BJ (cell line): ENCODE results near the gene EXOC3. TPM values are rescaled to one million over a fixed set of nuclear protein-coding genes. Genes with fewer than 3 reads are reported as not detected.

Source experiments
- CTCF ChIA-PET: fragments of 350-600 bp; formaldehyde crosslinking; extraction: SDS; loops from one replicate; lab custom pipeline; 2021; ENCODE audit warnings: antibody characterized with exemption, inconsistent platforms; lab: Yijun Ruan, JAX
- POLR2A ChIA-PET: fragments of 300-600 bp; sonication (Branson Sonifier 250); formaldehyde crosslinking; extraction: SDS; loops from one replicate; lab custom pipeline; 2021; ENCODE audit warnings: antibody characterized with exemption; lab: Charles Lee
- DNase-seq: peaks from one replicate; pipeline ENCODE4 v3.0.0-alpha.2; 2011; ENCODE audit warnings: low read depth
- H3K27me3 ChIP-seq: 2 replicates; pipeline ENCODE4 v1.6.0; 2011; ENCODE audit warnings: low read length; ENCODE audit not compliant: control insufficient read depth, insufficient read depth
- H3K36me3 ChIP-seq: 2 replicates; pipeline ENCODE4 v1.5.1; 2011; ENCODE audit warnings: low read length; ENCODE audit not compliant: control insufficient read depth, insufficient read depth
- H3K4me3 ChIP-seq: 2 replicates; pipeline ENCODE4 v1.5.1; 2011; ENCODE audit warnings: low read depth, mild to moderate bottlenecking, control low read depth, low read length
- polyA plus RNA-seq: library from polyadenylated mRNA; depleted of rRNA; stranded (reverse); fragments of >200 nt; gene quantifications from 2 replicates; pipeline ENCODE4 v1.2.3, GENCODE V29; 2011
- TF ChIP-seq, protein P1 (sequence below): IDR thresholded peaks from 2 replicates; pipeline ENCODE4 v1.5.1; 2011; ENCODE audit warnings: low read depth, mild to moderate bottlenecking, control low read depth, inconsistent platforms, low read length, moderate library complexity; ENCODE audit not compliant: insufficient read depth

EXOC3 gene
- polyA plus RNA-seq, 1 experiment = 32.1 TPM

DNA sequence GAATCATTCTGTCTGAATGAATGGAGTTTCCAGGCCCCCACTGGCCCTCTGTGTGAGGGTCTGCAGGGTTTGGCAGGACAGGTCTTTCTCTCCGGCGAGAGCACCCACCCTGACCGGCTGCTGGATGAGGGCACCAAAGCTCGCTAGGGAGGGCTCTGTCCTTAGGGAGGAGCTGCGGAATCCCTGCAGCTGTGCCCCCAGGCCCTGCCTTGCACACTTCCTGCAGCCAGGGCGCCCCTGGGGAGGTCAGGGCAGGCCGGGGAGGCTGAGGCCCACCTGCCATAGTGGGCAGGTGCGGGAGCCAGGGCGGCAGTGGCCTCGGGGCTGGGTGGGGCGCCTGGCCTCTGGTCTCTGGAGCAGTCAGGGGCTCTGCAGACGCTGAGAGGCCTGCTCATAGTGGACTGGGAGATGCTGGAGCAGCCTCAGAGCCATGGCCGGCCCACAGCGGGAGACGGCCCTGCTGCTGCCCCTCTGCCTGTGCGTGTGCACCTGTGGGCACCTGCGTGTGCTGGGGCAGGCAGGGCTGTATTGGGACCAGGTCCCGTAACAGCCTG, 36.1 kb downstream of the EXOC3 start:
- ChIA-PET CTCF (no interaction called here), POLR2A (no interaction called here)
- no peaks in the 10 kb centered on the region for H3K36me3 ChIP-seq
- no peak overlapping the region for H3K4me3 ChIP-seq
- no peak for DNase-seq
- TF ChIP-seq, protein P1, sequence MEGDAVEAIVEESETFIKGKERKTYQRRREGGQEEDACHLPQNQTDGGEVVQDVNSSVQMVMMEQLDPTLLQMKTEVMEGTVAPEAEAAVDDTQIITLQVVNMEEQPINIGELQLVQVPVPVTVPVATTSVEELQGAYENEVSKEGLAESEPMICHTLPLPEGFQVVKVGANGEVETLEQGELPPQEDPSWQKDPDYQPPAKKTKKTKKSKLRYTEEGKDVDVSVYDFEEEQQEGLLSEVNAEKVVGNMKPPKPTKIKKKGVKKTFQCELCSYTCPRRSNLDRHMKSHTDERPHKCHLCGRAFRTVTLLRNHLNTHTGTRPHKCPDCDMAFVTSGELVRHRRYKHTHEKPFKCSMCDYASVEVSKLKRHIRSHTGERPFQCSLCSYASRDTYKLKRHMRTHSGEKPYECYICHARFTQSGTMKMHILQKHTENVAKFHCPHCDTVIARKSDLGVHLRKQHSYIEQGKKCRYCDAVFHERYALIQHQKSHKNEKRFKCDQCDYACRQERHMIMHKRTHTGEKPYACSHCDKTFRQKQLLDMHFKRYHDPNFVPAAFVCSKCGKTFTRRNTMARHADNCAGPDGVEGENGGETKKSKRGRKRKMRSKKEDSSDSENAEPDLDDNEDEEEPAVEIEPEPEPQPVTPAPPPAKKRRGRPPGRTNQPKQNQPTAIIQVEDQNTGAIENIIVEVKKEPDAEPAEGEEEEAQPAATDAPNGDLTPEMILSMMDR = no peak
- H3K27me3 ChIP-seq = no peaks in the 10 kb centered on the region

- Histone ChIP-seq H3K4me3 (no peak overlapping the region), H3K27me3 (no peaks in the 10 kb centered on the region)
- POLR2A ChIA-PET = no interaction called here
Observed at GRCh38 chr5:479566-480319, 36.8 kb downstream of the EXOC3 start.

GRCh38 chr5:481347-481746, 38.4 kb downstream of the EXOC3 start:
- no peak for DNase-seq
- CTCF ChIA-PET = no interaction called here
- no peaks in the 10 kb centered on the region for H3K27me3 ChIP-seq

More at GRCh38 chr5:479566-480319, 36.8 kb downstream of the EXOC3 start:
- CTCF ChIA-PET = no interaction called here
- DNase-seq = no peak
- TF ChIP-seq, protein P1 = no peak
- no peaks in the 10 kb centered on the region for H3K36me3 ChIP-seq

DNA sequence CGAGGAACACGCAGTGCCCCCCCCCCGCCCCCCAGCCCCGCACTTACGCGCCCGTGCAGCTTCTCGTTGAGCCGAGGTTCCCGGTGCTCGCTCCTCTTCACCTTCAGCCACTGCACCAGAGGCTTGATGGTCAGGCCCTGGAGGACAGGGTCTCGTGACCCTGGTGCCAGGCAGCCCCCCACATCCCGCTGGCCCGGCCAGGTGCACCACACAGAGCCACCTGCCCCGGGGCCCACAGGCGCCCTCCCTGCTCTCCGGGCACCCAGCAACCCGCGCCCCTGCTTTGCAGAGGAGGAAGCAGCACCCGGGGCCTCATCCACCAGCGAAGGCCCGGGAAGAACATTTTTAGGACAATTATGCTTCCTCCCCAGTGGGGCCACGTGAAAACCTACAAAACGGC, 39.0 kb downstream of the EXOC3 start:
- ChIA-PET CTCF (no interaction called here), POLR2A (no interaction called here)
- TF ChIP-seq, protein P1 = no peak

More at GRCh38 chr5:481347-481746, 38.4 kb downstream of the EXOC3 start:
- H3K4me3 ChIP-seq = no peak overlapping the region
- POLR2A ChIA-PET = no interaction called here
- TF ChIP-seq, protein P1 = no peak
- no peaks in the 10 kb centered on the region for H3K36me3 ChIP-seq

DNA sequence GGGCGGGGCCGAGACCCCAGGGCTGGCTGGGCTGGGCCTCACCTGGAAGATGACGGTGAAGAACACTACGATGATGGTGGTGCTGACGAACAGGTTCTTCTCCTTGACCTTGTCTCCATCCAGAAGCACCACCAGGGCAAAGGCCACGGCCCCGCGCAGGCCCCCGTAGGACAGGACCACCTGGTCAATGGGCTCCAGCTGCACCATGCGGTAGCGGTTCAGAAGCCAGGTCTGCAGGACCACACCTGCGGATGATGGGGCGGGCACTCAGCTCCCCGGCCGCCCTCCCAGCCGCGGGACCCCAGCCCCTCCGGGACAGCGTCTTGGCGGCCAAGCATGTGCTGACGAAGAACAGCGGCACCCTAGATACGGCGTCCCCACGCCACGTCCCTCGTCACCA, 39.5 kb downstream of the EXOC3 start:
- no peaks in the 10 kb centered on the region for H3K27me3 ChIP-seq
- POLR2A ChIA-PET = no interaction called here
- no peak for DNase-seq
- H3K36me3 ChIP-seq = no peaks in the 10 kb centered on the region
- TF ChIP-seq, protein P1 = no peak
- CTCF ChIA-PET = no interaction called here
- no peak overlapping the region for H3K4me3 ChIP-seq

More for the DNA sequence above, 39.0 kb downstream of the EXOC3 start:
- DNase-seq = no peak
- Histone ChIP-seq H3K4me3 (no peak overlapping the region), H3K27me3 (no peaks in the 10 kb centered on the region), H3K36me3 (no peaks in the 10 kb centered on the region)
